ENCODE results near the gene INHBA.

DNA sequence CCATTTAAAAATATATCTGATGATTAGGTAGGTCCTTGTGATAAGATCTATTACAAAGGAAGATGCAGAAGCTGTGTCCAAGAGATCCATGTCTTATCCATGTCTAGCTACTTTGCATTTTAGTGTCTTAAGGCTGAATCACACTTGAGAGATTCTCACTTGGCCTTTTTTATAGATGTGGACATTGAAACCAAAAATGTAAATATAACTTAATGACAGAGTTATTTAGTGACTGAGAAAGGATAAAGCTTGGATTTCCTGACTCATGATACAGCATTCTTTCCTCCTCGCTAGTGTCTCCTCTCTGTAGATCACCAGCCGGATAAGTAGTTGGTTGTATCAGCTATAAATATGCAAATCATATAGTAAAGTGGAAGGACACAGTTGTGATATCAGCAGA, 23.3 kb downstream of the INHBA start:
- TF ChIP-seq, protein P1, sequence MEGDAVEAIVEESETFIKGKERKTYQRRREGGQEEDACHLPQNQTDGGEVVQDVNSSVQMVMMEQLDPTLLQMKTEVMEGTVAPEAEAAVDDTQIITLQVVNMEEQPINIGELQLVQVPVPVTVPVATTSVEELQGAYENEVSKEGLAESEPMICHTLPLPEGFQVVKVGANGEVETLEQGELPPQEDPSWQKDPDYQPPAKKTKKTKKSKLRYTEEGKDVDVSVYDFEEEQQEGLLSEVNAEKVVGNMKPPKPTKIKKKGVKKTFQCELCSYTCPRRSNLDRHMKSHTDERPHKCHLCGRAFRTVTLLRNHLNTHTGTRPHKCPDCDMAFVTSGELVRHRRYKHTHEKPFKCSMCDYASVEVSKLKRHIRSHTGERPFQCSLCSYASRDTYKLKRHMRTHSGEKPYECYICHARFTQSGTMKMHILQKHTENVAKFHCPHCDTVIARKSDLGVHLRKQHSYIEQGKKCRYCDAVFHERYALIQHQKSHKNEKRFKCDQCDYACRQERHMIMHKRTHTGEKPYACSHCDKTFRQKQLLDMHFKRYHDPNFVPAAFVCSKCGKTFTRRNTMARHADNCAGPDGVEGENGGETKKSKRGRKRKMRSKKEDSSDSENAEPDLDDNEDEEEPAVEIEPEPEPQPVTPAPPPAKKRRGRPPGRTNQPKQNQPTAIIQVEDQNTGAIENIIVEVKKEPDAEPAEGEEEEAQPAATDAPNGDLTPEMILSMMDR (conservative IDR thresholded peaks at IDR 0.05; ENCODE audit: low read length), result no peak
- no peak for TF ChIP-seq EZH2phosphoT487 (IDR thresholded peaks at IDR 0.05; ENCODE audit: borderline replicate concordance)

Measured in Loucy (cell line).